Loucy (cell line): ENCODE data around the gene STIM1.

Source experiments
- H2AFZ ChIP-seq: fragments of 200-600 bp; sonication (generic); 2 replicates; pipeline ENCODE4 v1.6.0; 2016; ENCODE audit warnings: antibody characterized with exemption, mild to moderate bottlenecking, low read length, moderate library complexity
- H3F3A ChIP-seq: fragments of 200-600 bp; 2 replicates; pipeline ENCODE4 v1.6.0; 2016; ENCODE audit warnings: antibody characterized with exemption, low read depth, mild to moderate bottlenecking
- H3K27me3 ChIP-seq: fragments of 200-600 bp; sonication (generic); 2 replicates; pipeline ENCODE4 v1.6.1; 2014; ENCODE audit warnings: low read length, mild to moderate bottlenecking; ENCODE audit not compliant: insufficient read depth, poor library complexity, severe bottlenecking
- H3K36me3 ChIP-seq: fragments of 200-600 bp; sonication (generic); 2 replicates; pipeline ENCODE4 v1.6.1; 2016; ENCODE audit warnings: low read length; ENCODE audit not compliant: insufficient read depth
- H3K4me1 ChIP-seq: fragments of 200-600 bp; sonication (generic); 2 replicates; pipeline ENCODE4 v1.5.1; 2014; ENCODE audit warnings: low read length, mild to moderate bottlenecking; ENCODE audit not compliant: insufficient read depth, poor library complexity, severe bottlenecking
- H3K4me2 ChIP-seq: fragments of 200-600 bp; sonication (generic); 2 replicates; pipeline ENCODE4 v1.6.0; 2014; ENCODE audit warnings: antibody characterized with exemption, low read length, low read depth, mild to moderate bottlenecking; ENCODE audit not compliant: poor library complexity, severe bottlenecking
- H3K4me3 ChIP-seq: fragments of 200-600 bp; sonication (generic); 2 replicates; pipeline ENCODE4 v1.5.1; 2014; ENCODE audit warnings: low read length, mild to moderate bottlenecking, mixed read lengths; ENCODE audit not compliant: poor library complexity, severe bottlenecking
- H3K79me2 ChIP-seq: fragments of 200-600 bp; sonication (generic); 2 replicates; pipeline ENCODE4 v1.6.1; 2014; ENCODE audit warnings: low read length; ENCODE audit not compliant: insufficient read depth
- H3K9ac ChIP-seq: fragments of 200-600 bp; sonication (generic); 2 replicates; pipeline ENCODE4 v1.6.0; 2014; ENCODE audit warnings: mild to moderate bottlenecking, low read depth, low read length, moderate library complexity; ENCODE audit not compliant: poor library complexity, severe bottlenecking
- H3K9me2 ChIP-seq: fragments of 200-600 bp; sonication (generic); replicated peaks from 2 replicates; pipeline ENCODE4 v1.6.1; 2016; ENCODE audit warnings: low read depth, low read length, mixed read lengths
- H3K9me3 ChIP-seq: fragments of 200-600 bp; sonication (generic); 2 replicates; pipeline ENCODE4 v1.6.1; 2014; ENCODE audit warnings: mild to moderate bottlenecking, antibody characterized with exemption, low read length, low read depth; ENCODE audit not compliant: insufficient read depth
- H4K20me1 ChIP-seq: fragments of 200-600 bp; sonication (generic); 2 replicates; pipeline ENCODE4 v1.6.0; 2014; ENCODE audit warnings: antibody characterized with exemption, low read length, mild to moderate bottlenecking; ENCODE audit not compliant: insufficient read depth, poor library complexity, severe bottlenecking
- CTCF ChIP-seq: fragments of 200-600 bp; sonication (generic); conservative IDR thresholded peaks from 2 replicates; pipeline ENCODE4 v1.5.1; 2014; ENCODE audit warnings: mild to moderate bottlenecking, antibody characterized with exemption, low read length
- EZH2phosphoT487 ChIP-seq: fragments of 200-600 bp; IDR thresholded peaks from 2 replicates; pipeline ENCODE4 v1.6.1; 2018; ENCODE audit warnings: antibody characterized with exemption, mild to moderate bottlenecking, moderate library complexity, borderline replicate concordance

STIM1 gene

GRCh38 chr11:4063348-4063747 is 207.9 kb downstream of the STIM1 start:
- no peaks in the 10 kb centered on the region for H3K79me2 ChIP-seq
- no peak overlapping the region for H3K9ac ChIP-seq
- 0 out of 2 replicates have a peak, but pooled peaks cover 1% of the 10 kb centered on the region for H3F3A ChIP-seq
- no peak for TF ChIP-seq CTCF
- TF ChIP-seq EZH2phosphoT487: no peak
- no peaks in the 10 kb centered on the region for H3K9me2 ChIP-seq
- no peak overlapping the region for H2AFZ ChIP-seq
- peaks cover 13% of the 10 kb centered on the region for H3K4me1 ChIP-seq
- peaks cover 42% of the 10 kb centered on the region; the same call in 1 of the 2 replicates for H3K36me3 ChIP-seq
- H3K9me3 ChIP-seq: no peaks in the 10 kb centered on the region
- no peak overlapping the region for H3K4me3 ChIP-seq
- no peak overlapping the region for H3K4me2 ChIP-seq
- H3K27me3 ChIP-seq: no peaks in the 10 kb centered on the region
- peaks cover 2% of the 10 kb centered on the region for H4K20me1 ChIP-seq

GRCh38 chr11:4064278-4064955 is 209.0 kb downstream of the STIM1 start:
- Histone ChIP-seq H3K9ac (no peak overlapping the region), H3K9me3 (no peaks in the 10 kb centered on the region), H2AFZ (no peak overlapping the region), H3K27me3 (no peaks in the 10 kb centered on the region), H3K4me2 (no peak overlapping the region), H4K20me1 (no peaks in the 10 kb centered on the region), H3K36me3 (peaks cover 32% of the 10 kb centered on the region; the same call in 1 of the 2 replicates), H3F3A (no peaks in the 10 kb centered on the region), H3K9me2 (no peaks in the 10 kb centered on the region), H3K4me3 (no peak overlapping the region), H3K79me2 (no peaks in the 10 kb centered on the region), H3K4me1 (peaks cover 18% of the 10 kb centered on the region)
- TF ChIP-seq EZH2phosphoT487 (no peak), CTCF (no peak)

GRCh38 chr11:4065086-4065485 is 209.6 kb downstream of the STIM1 start:
- Histone ChIP-seq H3F3A (no peaks in the 10 kb centered on the region), H3K4me1 (peaks cover 24% of the 10 kb centered on the region), H2AFZ (no peak overlapping the region), H3K79me2 (no peaks in the 10 kb centered on the region), H4K20me1 (no peaks in the 10 kb centered on the region), H3K4me3 (no peak overlapping the region), H3K36me3 (peaks cover 27% of the 10 kb centered on the region; the same call in 1 of the 2 replicates), H3K9me2 (no peaks in the 10 kb centered on the region), H3K9me3 (no peaks in the 10 kb centered on the region), H3K9ac (no peak overlapping the region), H3K27me3 (no peaks in the 10 kb centered on the region), H3K4me2 (no peak overlapping the region)
- no peak for TF ChIP-seq CTCF
- no peak for TF ChIP-seq EZH2phosphoT487
